Loucy (cell line): Measurements from ENCODE around the gene PDE10A.

Experiments used
- EZH2phosphoT487 ChIP-seq: fragments of 200-600 bp; IDR thresholded peaks from 2 replicates; pipeline ENCODE4 v1.6.1; 2018; ENCODE audit warnings: antibody characterized with exemption, mild to moderate bottlenecking, moderate library complexity, borderline replicate concordance
- TF ChIP-seq, protein P1 (sequence below): fragments of 200-600 bp; sonication (generic); conservative IDR thresholded peaks from 2 replicates; pipeline ENCODE4 v1.5.1; 2014; ENCODE audit warnings: mild to moderate bottlenecking, antibody characterized with exemption, low read length

DNA sequence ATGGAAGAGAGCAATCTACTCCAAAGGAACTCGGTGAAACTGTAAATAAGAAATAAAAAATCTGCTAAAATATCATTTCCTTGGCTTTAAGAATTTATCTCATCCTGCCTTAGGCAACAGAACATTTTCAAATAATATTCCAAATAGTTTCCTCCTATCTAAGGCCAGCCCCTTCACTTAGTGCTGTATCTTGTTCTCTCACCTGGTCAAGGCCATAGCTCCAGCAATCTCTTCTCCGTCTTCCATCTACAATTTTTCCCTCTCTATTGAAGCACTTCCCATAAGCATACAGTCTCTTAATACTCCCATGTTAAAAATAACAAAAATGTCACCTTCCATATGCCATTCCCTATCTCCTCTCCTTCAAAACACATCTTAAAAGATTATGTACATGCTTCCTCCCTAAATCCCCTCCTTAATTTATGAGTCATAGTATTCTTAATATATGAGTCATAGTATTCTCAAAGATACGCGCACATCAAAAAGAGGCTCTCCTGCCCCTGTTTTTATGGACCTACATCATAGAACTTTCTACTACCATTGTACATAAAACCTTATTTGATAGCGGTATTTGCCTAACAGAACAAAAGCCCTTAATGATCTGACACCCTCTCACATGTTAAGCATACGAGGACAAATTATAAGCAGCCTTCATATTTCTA lies 146.9 kb downstream of the PDE10A start:
- TF ChIP-seq, protein P1, sequence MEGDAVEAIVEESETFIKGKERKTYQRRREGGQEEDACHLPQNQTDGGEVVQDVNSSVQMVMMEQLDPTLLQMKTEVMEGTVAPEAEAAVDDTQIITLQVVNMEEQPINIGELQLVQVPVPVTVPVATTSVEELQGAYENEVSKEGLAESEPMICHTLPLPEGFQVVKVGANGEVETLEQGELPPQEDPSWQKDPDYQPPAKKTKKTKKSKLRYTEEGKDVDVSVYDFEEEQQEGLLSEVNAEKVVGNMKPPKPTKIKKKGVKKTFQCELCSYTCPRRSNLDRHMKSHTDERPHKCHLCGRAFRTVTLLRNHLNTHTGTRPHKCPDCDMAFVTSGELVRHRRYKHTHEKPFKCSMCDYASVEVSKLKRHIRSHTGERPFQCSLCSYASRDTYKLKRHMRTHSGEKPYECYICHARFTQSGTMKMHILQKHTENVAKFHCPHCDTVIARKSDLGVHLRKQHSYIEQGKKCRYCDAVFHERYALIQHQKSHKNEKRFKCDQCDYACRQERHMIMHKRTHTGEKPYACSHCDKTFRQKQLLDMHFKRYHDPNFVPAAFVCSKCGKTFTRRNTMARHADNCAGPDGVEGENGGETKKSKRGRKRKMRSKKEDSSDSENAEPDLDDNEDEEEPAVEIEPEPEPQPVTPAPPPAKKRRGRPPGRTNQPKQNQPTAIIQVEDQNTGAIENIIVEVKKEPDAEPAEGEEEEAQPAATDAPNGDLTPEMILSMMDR, result no peak
- no peak for TF ChIP-seq EZH2phosphoT487
